Measurements from ENCODE around the gene IQSEC3.

The IQSEC3 gene

DNA sequence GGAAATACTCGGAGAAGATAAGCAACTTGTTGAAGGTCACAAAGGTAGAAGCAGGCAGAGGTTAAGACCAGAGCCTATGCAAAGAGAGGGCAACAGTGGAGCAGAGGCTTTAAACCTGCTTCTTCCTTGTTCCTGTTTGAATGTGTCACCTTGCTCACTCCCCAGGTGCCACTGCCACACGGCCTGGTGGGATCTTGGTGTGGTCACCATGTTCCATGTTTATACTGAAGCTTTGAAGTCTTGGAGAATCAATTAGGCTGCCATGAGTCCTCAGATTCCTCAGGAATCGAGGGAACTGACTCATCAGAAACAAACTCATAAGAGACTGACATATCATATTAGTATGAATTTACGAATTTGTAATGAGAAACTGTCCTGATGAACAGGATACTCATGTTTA, 46.8 kb downstream of the IQSEC3 start:
- in situ Hi-C loops (cut with MboI; ENCODE audit: low pct_unique_long_range_greater_than_20kb, low sequenced_read_pairs, unreplicated experiment), result no loop called here
- TF ChIP-seq CTCF (IDR thresholded peaks at IDR 0.05; ENCODE audit: extremely low read depth, insufficient read depth, missing control alignments), result no peak
- DNase-seq (ENCODE audit: low spot score), result no peak

DNA sequence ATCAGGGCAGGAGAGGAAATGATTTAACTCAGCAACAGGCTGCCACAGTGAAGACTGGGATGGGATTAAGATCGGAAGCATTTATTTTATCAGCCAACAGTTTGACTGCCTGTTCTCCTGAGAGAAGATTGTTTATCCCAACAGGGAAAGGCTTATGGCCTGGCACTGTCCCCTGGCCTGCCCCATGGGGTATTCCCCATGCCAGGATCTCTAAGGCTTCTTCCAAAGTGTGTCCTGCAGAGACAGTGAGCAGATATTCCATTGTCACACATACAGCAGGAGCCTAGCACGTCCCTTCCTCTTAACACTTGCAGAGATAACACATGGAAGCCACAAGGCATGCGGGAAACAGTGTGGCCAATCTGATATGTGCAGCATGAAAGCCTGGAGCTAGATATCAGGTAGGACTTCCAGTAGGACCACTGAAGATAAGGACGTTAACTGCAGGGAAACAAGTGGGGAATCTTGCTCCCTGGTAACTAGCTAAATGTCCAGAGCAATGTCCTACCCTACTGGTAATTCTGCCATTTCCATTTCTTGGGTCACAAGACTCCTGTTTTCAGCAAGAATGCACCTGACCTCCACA, 48.2 kb downstream of the IQSEC3 start:
- DNase-seq (ENCODE audit: low spot score), result no peak

DNA sequence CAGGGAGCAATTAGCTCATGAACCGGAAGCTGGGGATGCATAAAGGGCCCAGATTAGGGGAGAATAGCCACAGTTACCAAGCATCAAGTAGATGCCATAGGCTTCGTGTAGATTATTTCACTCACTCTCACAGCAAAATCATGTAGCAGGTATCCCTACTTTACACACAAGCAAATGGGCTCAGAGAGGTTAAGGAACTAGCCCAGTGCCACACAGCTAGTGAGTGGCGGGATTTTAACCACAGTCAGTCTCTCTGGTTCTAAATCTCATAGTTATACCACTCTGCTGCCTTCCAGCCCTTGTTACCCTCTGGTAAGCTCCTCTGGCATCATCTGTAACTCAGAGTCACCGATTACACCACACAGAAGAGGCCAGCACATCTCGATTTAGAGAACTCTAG, 49.0 kb downstream of the IQSEC3 start:
- no peak for TF ChIP-seq CTCF (IDR thresholded peaks at IDR 0.05; ENCODE audit: extremely low read depth, insufficient read depth, missing control alignments)
- in situ Hi-C loops (cut with MboI; ENCODE audit: low pct_unique_long_range_greater_than_20kb, low sequenced_read_pairs, unreplicated experiment), result no loop called here
- no peak for DNase-seq (ENCODE audit: low spot score)

More for the DNA sequence above, 48.2 kb downstream of the IQSEC3 start:
- no peak for TF ChIP-seq CTCF (IDR thresholded peaks at IDR 0.05; ENCODE audit: extremely low read depth, insufficient read depth, missing control alignments)
- in situ Hi-C loops (cut with MboI; ENCODE audit: low pct_unique_long_range_greater_than_20kb, low sequenced_read_pairs, unreplicated experiment), result no loop called here

GRCh38 chr12:115960-116915, 49.7 kb downstream of the IQSEC3 start:
- in situ Hi-C loops (cut with MboI; ENCODE audit: low pct_unique_long_range_greater_than_20kb, low sequenced_read_pairs, unreplicated experiment), result no loop called here
- no peak for DNase-seq (ENCODE audit: low spot score)
- no peak for TF ChIP-seq CTCF (IDR thresholded peaks at IDR 0.05; ENCODE audit: extremely low read depth, insufficient read depth, missing control alignments)

- TF ChIP-seq CTCF (IDR thresholded peaks at IDR 0.05; ENCODE audit: extremely low read depth, insufficient read depth, missing control alignments), result no peak
- in situ Hi-C loops (cut with MboI; ENCODE audit: low pct_unique_long_range_greater_than_20kb, low sequenced_read_pairs, unreplicated experiment), result no loop called here
- no peak for DNase-seq (ENCODE audit: low spot score)
These were observed 50.7 kb downstream of the IQSEC3 start for GRCh38 chr12:117311-117710.

- no peak for DNase-seq (ENCODE audit: low spot score)
- in situ Hi-C loops (cut with MboI; ENCODE audit: low pct_unique_long_range_greater_than_20kb, low sequenced_read_pairs, unreplicated experiment), result no loop called here
- no peak for TF ChIP-seq CTCF (IDR thresholded peaks at IDR 0.05; ENCODE audit: extremely low read depth, insufficient read depth, missing control alignments)
These were observed 51.3 kb downstream of the IQSEC3 start for GRCh38 chr12:117816-118345.

Measured in GM13977 (cell line).